ENCODE results near the gene LRRC8E. TPM values are rescaled to one million over a fixed set of nuclear protein-coding genes. Genes with fewer than 3 reads are reported as not detected.
"Not testable (repeated sequence)": the region's sequence is repeated elsewhere in the genome, so short reads cannot be mapped to it uniquely, and the experiment has no call there.

Gene LRRC8E
- total RNA-seq, 1 donor from 2014 or later: 0.77 TPM

GRCh38 chr19:7855426-7856108 is 32.7 kb upstream of the LRRC8E start:
- DNase-seq (ENCODE audit: low read depth in 2 of 2): no peak

GRCh38 chr19:7856109-7856591 is 32.2 kb upstream of the LRRC8E start:
- DNase-seq (ENCODE audit: low read depth in 2 of 2): no peak

GRCh38 chr19:7856679-7857663 is 31.3 kb upstream of the LRRC8E start:
- no peak for DNase-seq (ENCODE audit: low read depth in 2 of 2)

- DNase-seq (ENCODE audit: low read depth in 2 of 2): no peak
Measured at GRCh38 chr19:7857727-7858108, 30.6 kb upstream of the LRRC8E start.

- no peak for DNase-seq (ENCODE audit: low read depth in 2 of 2)
Measured at GRCh38 chr19:7858109-7858770, 30.1 kb upstream of the LRRC8E start.

GRCh38 chr19:7859087-7859486 is 29.2 kb upstream of the LRRC8E start:
- DNase-seq (ENCODE audit: low read depth in 2 of 2): not testable (repeated sequence)

- no peak for DNase-seq (ENCODE audit: low read depth in 2 of 2)
Measured at GRCh38 chr19:7859831-7860713, 28.2 kb upstream of the LRRC8E start.

- no peak for DNase-seq (ENCODE audit: low read depth in 2 of 2)
Measured at GRCh38 chr19:7860714-7861618, 27.3 kb upstream of the LRRC8E start.

GRCh38 chr19:7861619-7862412 is 26.5 kb upstream of the LRRC8E start:
- DNase-seq (ENCODE audit: low read depth in 2 of 2): no peak

- DNase-seq (ENCODE audit: low read depth in 2 of 2): peak in 1 of 2 donors; percentile 72
Measured at GRCh38 chr19:7862413-7862951, 25.8 kb upstream of the LRRC8E start.

GRCh38 chr19:7863157-7863970 is 24.9 kb upstream of the LRRC8E start:
- DNase-seq (ENCODE audit: low read depth in 2 of 2): no peak

- no peak for DNase-seq (ENCODE audit: low read depth in 2 of 2)
Measured at GRCh38 chr19:7863971-7864689, 24.2 kb upstream of the LRRC8E start.

- no peak for DNase-seq (ENCODE audit: low read depth in 2 of 2)
Measured at GRCh38 chr19:7864690-7865074, 23.6 kb upstream of the LRRC8E start.

- no peak for DNase-seq (ENCODE audit: low read depth in 2 of 2)
Measured at GRCh38 chr19:7865262-7865911, 22.9 kb upstream of the LRRC8E start.

GRCh38 chr19:7866399-7867091 is 21.8 kb upstream of the LRRC8E start:
- DNase-seq (ENCODE audit: low read depth in 2 of 2): no peak

Data from dermis microvascular lymphatic vessel endothelial cell (primary cell).